Neuronal stem cell (in vitro differentiated cells): ENCODE measurements around the gene WWTR1.

Source experiments
- DNase-seq: peaks from one replicate; pipeline ENCODE4 v3.0.0-alpha.2; 2013; ENCODE audit warnings: low spot score
- H2AFZ ChIP-seq: one replicate; pipeline ENCODE4 v1.6.1; 2013; ENCODE audit warnings: mild to moderate bottlenecking, low read length, inconsistent platforms
- H2AK5ac ChIP-seq: 2 replicates; pipeline ENCODE4 v1.6.1; 2013; ENCODE audit warnings: low read depth, mild to moderate bottlenecking, inconsistent platforms, low read length, moderate library complexity, mixed read lengths
- H2BK120ac ChIP-seq: 2 replicates; pipeline ENCODE4 v1.6.1; 2013; ENCODE audit warnings: low read depth, mild to moderate bottlenecking, inconsistent platforms, low read length, moderate library complexity, mixed read lengths
- H2BK12ac ChIP-seq: one replicate; pipeline ENCODE4 v1.6.1; 2013; ENCODE audit warnings: low read length, inconsistent platforms
- H2BK15ac ChIP-seq: 2 replicates; pipeline ENCODE4 v1.6.1; 2013; ENCODE audit warnings: mild to moderate bottlenecking, low read length, inconsistent platforms, mixed read lengths
- H2BK5ac ChIP-seq: one replicate; pipeline ENCODE4 v1.6.1; 2013; ENCODE audit warnings: inconsistent platforms, mild to moderate bottlenecking, low read length, moderate library complexity
- H3K14ac ChIP-seq: one replicate; pipeline ENCODE4 v1.6.1; 2013; ENCODE audit warnings: low read length, inconsistent platforms
- H3K18ac ChIP-seq: 2 replicates; pipeline ENCODE4 v1.6.1; 2013; ENCODE audit warnings: low read length, inconsistent platforms
- H3K23ac ChIP-seq: 2 replicates; pipeline ENCODE4 v1.6.1; 2013; ENCODE audit warnings: low read depth, mild to moderate bottlenecking, mixed read lengths, low read length, inconsistent platforms; ENCODE audit not compliant: poor library complexity
- H3K27ac ChIP-seq: replicated peaks from 3 replicates; pipeline ENCODE4 v1.5.1; 2013; ENCODE audit warnings: low read length, inconsistent platforms
- H3K27me3 ChIP-seq, 3 experiments: 2 replicates each; pipeline ENCODE4 v1.6.1; 2013; ENCODE audit warnings: low read length in 3 of 3, mild to moderate bottlenecking in 2 of 3, inconsistent platforms in 1 of 3, low read depth in 1 of 3, mixed read lengths in 1 of 3, moderate library complexity in 1 of 3; ENCODE audit not compliant: control insufficient read depth in 3 of 3, insufficient read depth in 3 of 3
- H3K36me3 ChIP-seq, 2 donors: replicated peaks in 1 of 2; 2 replicates each; pipeline ENCODE4 v1.6.1; 2013; ENCODE audit warnings: low read length in 2 of 2; ENCODE audit not compliant: control insufficient read depth in 2 of 2, insufficient read depth in 2 of 2
- H3K4ac ChIP-seq: 2 replicates; pipeline ENCODE4 v1.6.1; 2013; ENCODE audit warnings: inconsistent platforms, mild to moderate bottlenecking, low read length, moderate library complexity
- H3K4me1 ChIP-seq, 2 donors: 1 replicate in 1 of 2; 2 replicates in 1 of 2; pipeline ENCODE4 v1.6.1; 2013; ENCODE audit warnings: low read length in 2 of 2, low read depth in 1 of 2; ENCODE audit not compliant: control insufficient read depth in 2 of 2, insufficient read depth in 1 of 2
- H3K4me2 ChIP-seq: one replicate; pipeline ENCODE4 v1.6.1; 2013; ENCODE audit warnings: mild to moderate bottlenecking, low read length, inconsistent platforms; ENCODE audit not compliant: insufficient read depth, poor library complexity, severe bottlenecking
- H3K4me3 ChIP-seq, 2 donors: 2 replicates each; pipeline ENCODE4 v1.5.1; 2013; ENCODE audit warnings: low read length in 2 of 2, mild to moderate bottlenecking in 2 of 2, inconsistent platforms in 1 of 2, moderate library complexity in 1 of 2
- H3K79me1 ChIP-seq: one replicate; pipeline ENCODE4 v1.6.1; 2013; ENCODE audit warnings: low read depth, mild to moderate bottlenecking, inconsistent platforms, low read length, moderate library complexity
- H3K9ac ChIP-seq: one replicate; pipeline ENCODE4 v1.6.1; 2013; ENCODE audit warnings: mild to moderate bottlenecking, low read depth, low read length, inconsistent platforms; ENCODE audit not compliant: poor library complexity
- H3K9me3 ChIP-seq, 2 donors: replicated peaks in 1 of 2; 2 replicates each; pipeline versions ENCODE3 to v1.6.1; 2013; ENCODE audit warnings: low read length in 2 of 2, mild to moderate bottlenecking in 2 of 2, inconsistent platforms in 1 of 2, low read depth in 1 of 2, mixed read lengths in 1 of 2, moderate library complexity in 1 of 2; ENCODE audit not compliant: control insufficient read depth in 2 of 2, insufficient read depth in 1 of 2
- H4K8ac ChIP-seq: one replicate; pipeline ENCODE4 v1.6.1; 2013; ENCODE audit warnings: low read depth, mild to moderate bottlenecking, inconsistent platforms, low read length, moderate library complexity
- H4K91ac ChIP-seq: one replicate; pipeline ENCODE4 v1.6.1; 2013; ENCODE audit warnings: low read length, low read depth, mild to moderate bottlenecking, inconsistent platforms; ENCODE audit not compliant: poor library complexity
- WGBS, 2 donors: extraction: QIAGEN DNeasy Blood & Tissue Kit; methylation state at CpG; one replicate each; pipeline ENCODE4 v1.1.7; 2013; ENCODE audit warnings: missing lambda C conversion rate in 2 of 2, mixed read lengths in 1 of 2; ENCODE audit not compliant: insufficient read length in 2 of 2, insufficient replicate concordance in 1 of 2; ENCODE audit errors: extremely low coverage in 2 of 2; 5-methylcytosine and 5-hydroxymethylcytosine counted together

WWTR1 gene

DNA sequence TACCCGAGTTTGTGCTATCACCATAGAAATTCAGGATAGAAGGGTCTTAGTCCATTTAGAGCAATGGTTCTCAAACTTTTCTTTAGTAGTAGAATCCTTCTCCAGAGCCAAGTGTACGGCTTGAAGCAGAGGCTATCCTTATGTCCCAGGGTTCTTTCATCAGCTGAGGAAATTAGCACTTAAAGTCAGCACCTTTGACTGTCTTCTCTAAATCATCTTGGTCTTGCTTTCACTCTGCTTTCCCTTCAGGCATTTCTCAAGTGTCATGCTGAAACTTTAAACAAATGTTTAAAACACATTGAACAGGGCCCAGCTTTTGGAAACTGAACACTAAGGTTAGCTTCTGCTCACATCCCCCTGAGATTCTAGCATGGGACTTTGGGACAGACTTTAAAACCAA, 105.1 kb downstream of the WWTR1 start:
- Histone ChIP-seq H2AK5ac (no peak overlapping the region), H3K9ac (no peak overlapping the region), H4K8ac (no peak overlapping the region), H3K4me2 (no peak overlapping the region), H2BK12ac (no peak overlapping the region), H2BK120ac (no peak overlapping the region), H3K36me3 (peaks cover 0 to 8% of the 10 kb centered on the region in 2 donors), H2BK15ac (no peak overlapping the region), H3K4me1 (peaks cover 19% of the 10 kb centered on the region in 2 donors), H3K27ac (no peak overlapping the region), H3K4ac (no peak overlapping the region), H3K14ac (no peak overlapping the region), H3K9me3 (no peaks in the 10 kb centered on the region), H3K79me1 (no peaks in the 10 kb centered on the region), H2AFZ (no peak overlapping the region), H3K4me3 (no peak overlapping the region), H2BK5ac (no peak overlapping the region), H3K23ac (no peak overlapping the region), H3K27me3 (no peaks in the 10 kb centered on the region), H3K18ac (no peak overlapping the region), H4K91ac (no peak overlapping the region)
- WGBS, 2 donors, result no CpG with 5 or more reads among the region's 2 CpGs
- no peak for DNase-seq

DNA sequence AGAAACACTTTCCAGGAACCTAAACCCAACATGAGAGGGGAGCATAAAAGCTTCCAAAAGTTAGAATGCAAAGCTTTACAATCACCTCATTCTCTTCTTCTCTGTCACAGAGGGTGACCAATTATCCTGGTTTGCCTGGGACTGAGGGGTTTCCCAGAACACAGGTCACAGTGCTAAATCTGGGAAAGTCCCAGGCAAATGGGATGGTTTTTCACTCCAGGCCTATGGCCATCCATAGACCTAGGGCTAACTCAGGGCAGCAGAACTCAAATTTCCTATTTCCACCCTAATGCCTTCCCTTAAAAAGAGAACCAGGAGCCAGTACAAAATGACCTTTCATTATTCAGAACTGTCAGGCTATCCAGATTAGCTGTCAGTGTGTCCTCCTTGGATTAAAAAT, 106.3 kb downstream of the WWTR1 start:
- no peak overlapping the region for H4K8ac ChIP-seq
- peaks cover 0 to 8% of the 10 kb centered on the region in 2 donors for H3K36me3 ChIP-seq

DNA sequence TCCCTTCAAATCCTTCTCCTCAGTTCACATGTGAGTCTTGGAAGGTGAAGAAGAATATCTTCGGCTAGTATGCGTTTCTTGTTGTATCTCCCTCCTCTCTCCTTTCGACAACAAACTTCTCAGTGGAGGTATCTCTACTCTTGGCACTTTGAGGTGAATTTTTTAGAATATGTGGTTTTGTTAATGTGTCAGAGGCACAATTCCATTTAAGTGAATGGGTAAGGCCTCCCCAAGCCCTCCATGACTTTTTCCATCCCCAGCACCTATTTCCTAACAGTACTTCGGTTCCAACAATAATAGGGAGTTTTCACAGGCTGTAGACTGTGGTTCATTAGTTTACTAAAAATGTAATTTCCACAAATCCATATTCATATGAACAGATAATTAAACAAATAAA, 109.2 kb downstream of the WWTR1 start:
- DNase-seq, result no peak
- H3K4me1 ChIP-seq, result peaks cover 3 to 10% of the 10 kb centered on the region in 2 donors
- no peak overlapping the region for H3K9ac ChIP-seq
- no peak overlapping the region for H3K4me2 ChIP-seq
- H3K36me3 ChIP-seq, result peaks cover 0 to 11% of the 10 kb centered on the region in 2 donors
- no CpG with 5 or more reads among the region's 4 CpGs for WGBS, 2 donors
- no peak overlapping the region for H3K18ac ChIP-seq
- H3K79me1 ChIP-seq, result no peaks in the 10 kb centered on the region
- H3K27me3 ChIP-seq, result no peaks in the 10 kb centered on the region
- H3K23ac ChIP-seq, result no peak overlapping the region
- H2BK5ac ChIP-seq, result no peak overlapping the region
- H2BK120ac ChIP-seq, result no peak overlapping the region
- no peak overlapping the region for H2BK15ac ChIP-seq
- no peaks in the 10 kb centered on the region for H3K9me3 ChIP-seq
- no peak overlapping the region for H4K91ac ChIP-seq
- H3K14ac ChIP-seq, result no peak overlapping the region
- no peak overlapping the region for H3K4ac ChIP-seq
- H4K8ac ChIP-seq, result no peak overlapping the region
- no peak overlapping the region for H3K4me3 ChIP-seq
- H3K27ac ChIP-seq, result no peak overlapping the region
- no peak overlapping the region for H2AK5ac ChIP-seq
- no peak overlapping the region for H2AFZ ChIP-seq
- no peak overlapping the region for H2BK12ac ChIP-seq

More for the DNA sequence above, 106.3 kb downstream of the WWTR1 start:
- Histone ChIP-seq H2AFZ (no peak overlapping the region), H3K4me1 (peaks cover 19% of the 10 kb centered on the region in 2 donors), H3K27ac (peak overlapping the region; percentile 14), H3K9ac (no peak overlapping the region), H2BK15ac (no peak overlapping the region), H3K4me2 (no peak overlapping the region), H3K18ac (no peak overlapping the region), H3K9me3 (no peaks in the 10 kb centered on the region), H3K4me3 (no peak overlapping the region), H4K91ac (no peak overlapping the region), H2BK5ac (no peak overlapping the region), H3K79me1 (no peaks in the 10 kb centered on the region), H2AK5ac (no peak overlapping the region), H2BK12ac (no peak overlapping the region), H3K23ac (no peak overlapping the region), H3K4ac (no peak overlapping the region), H2BK120ac (no peak overlapping the region), H3K14ac (no peak overlapping the region), H3K27me3 (no peaks in the 10 kb centered on the region)
- DNase-seq, result no peak

DNA sequence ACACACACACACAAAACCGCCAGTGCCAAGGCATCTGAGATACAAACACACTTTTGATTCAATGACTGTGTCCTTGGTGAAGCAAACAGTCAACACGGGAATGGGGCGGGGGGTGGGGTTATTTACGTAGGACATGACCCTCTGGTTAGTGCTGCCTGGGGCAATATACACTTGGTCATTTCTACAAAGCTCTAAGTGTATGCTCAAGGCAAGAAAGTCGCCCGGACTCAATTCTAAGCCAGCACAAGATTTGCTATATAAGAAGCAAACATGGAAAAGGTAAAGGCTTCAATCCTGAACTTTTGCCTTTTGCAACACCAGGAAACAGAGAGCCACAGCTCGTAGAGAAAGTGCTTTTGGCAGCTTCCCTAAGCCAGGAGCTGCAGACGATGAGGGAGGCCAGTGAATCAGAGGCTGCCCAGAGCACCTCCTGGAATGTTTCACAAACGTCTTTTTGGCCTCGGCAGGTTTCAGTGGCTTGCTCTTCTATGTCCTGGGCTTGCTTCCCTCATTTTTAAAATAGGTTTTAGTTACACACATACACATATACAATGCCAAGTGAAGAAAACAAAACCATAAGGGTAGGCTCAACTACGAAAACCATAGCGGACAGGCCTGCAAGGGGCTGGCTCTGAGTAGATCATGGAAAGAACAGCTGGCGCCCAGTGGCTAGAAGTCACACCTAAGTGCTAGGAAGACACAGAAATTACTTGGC, 109.7 kb downstream of the WWTR1 start:
- Histone ChIP-seq H3K14ac (no peak overlapping the region), H3K36me3 (peaks cover 0 to 11% of the 10 kb centered on the region in 2 donors), H2BK120ac (no peak overlapping the region), H2AFZ (no peak overlapping the region), H2BK5ac (no peak overlapping the region), H2BK15ac (no peak overlapping the region), H3K9me3 (no peaks in the 10 kb centered on the region), H4K91ac (no peak overlapping the region), H2AK5ac (no peak overlapping the region), H3K4ac (no peak overlapping the region), H3K27ac (no peak overlapping the region), H3K23ac (no peak overlapping the region), H3K4me2 (no peak overlapping the region), H3K18ac (no peak overlapping the region), H3K4me3 (no peak overlapping the region), H3K27me3 (no peaks in the 10 kb centered on the region), H2BK12ac (no peak overlapping the region), H3K79me1 (no peaks in the 10 kb centered on the region), H3K9ac (no peak overlapping the region), H4K8ac (no peak overlapping the region), H3K4me1 (peaks cover 0 to 8% of the 10 kb centered on the region in 2 donors)
- WGBS, 2 donors, result no CpG with 5 or more reads among the region's 13 CpGs
- no peak for DNase-seq
